ENCODE data around the gene BAK1. TPM values are rescaled to one million over a fixed set of nuclear protein-coding genes. Genes with fewer than 3 reads are reported as not detected.

BAK1 gene
- total RNA-seq, 1 experiment from 2014 or later = 18.9 TPM

DNA sequence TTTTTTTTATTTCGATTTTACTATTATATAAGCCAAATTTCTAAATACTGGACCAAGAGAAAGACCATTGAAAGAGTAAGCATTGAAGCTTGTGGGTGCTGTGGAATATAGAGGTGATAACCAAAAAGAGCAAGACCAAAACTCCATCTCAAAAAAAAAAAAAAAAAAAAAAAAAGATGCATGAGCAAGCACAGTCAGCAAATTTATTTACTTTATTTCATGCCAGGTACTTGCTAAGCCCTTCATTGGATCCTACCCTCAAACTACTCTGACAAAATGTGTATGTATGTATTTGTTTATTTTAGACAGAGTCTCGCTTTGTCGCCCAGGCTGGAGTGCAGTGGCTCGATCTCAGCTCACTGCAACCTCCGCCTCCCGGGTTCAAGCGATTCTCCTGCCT is 27.8 kb downstream of the BAK1 start:
- no peaks in the 10 kb centered on the region for H3K9me2 ChIP-seq (ENCODE audit: insufficient read depth)
- intact Hi-C loops (cut with micrococcal nuclease) = no loop called here
- no TSS peak for BruUV-seq (replicated peaks)
- no peak for DNase-seq (ENCODE audit: low read depth, low spot score)
- TF ChIP-seq EGR1 (IDR thresholded peaks at IDR 0.05; ENCODE audit: low read depth) = no peak
- TF ChIP-seq CEBPB (IDR thresholded peaks at IDR 0.05; ENCODE audit: low read depth) = no peak
- TF ChIP-seq, protein P1, sequence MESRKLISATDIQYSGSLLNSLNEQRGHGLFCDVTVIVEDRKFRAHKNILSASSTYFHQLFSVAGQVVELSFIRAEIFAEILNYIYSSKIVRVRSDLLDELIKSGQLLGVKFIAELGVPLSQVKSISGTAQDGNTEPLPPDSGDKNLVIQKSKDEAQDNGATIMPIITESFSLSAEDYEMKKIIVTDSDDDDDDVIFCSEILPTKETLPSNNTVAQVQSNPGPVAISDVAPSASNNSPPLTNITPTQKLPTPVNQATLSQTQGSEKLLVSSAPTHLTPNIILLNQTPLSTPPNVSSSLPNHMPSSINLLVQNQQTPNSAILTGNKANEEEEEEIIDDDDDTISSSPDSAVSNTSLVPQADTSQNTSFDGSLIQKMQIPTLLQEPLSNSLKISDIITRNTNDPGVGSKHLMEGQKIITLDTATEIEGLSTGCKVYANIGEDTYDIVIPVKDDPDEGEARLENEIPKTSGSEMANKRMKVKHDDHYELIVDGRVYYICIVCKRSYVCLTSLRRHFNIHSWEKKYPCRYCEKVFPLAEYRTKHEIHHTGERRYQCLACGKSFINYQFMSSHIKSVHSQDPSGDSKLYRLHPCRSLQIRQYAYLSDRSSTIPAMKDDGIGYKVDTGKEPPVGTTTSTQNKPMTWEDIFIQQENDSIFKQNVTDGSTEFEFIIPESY (IDR thresholded peaks at IDR 0.05; ENCODE audit: extremely low read depth, insufficient replicate concordance, low read length) = no peak
- TF ChIP-seq, protein P2, sequence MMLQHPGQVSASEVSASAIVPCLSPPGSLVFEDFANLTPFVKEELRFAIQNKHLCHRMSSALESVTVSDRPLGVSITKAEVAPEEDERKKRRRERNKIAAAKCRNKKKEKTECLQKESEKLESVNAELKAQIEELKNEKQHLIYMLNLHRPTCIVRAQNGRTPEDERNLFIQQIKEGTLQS (IDR thresholded peaks at IDR 0.05) = no peak
- no peak for TF ChIP-seq FOSL1 (IDR thresholded peaks at IDR 0.05; ENCODE audit: low read depth)
- no peak for TF ChIP-seq JUND (IDR thresholded peaks at IDR 0.05)
- no peak for TF ChIP-seq RAD21 (IDR thresholded peaks at IDR 0.05; ENCODE audit: low read depth)
- TF ChIP-seq, protein P3, sequence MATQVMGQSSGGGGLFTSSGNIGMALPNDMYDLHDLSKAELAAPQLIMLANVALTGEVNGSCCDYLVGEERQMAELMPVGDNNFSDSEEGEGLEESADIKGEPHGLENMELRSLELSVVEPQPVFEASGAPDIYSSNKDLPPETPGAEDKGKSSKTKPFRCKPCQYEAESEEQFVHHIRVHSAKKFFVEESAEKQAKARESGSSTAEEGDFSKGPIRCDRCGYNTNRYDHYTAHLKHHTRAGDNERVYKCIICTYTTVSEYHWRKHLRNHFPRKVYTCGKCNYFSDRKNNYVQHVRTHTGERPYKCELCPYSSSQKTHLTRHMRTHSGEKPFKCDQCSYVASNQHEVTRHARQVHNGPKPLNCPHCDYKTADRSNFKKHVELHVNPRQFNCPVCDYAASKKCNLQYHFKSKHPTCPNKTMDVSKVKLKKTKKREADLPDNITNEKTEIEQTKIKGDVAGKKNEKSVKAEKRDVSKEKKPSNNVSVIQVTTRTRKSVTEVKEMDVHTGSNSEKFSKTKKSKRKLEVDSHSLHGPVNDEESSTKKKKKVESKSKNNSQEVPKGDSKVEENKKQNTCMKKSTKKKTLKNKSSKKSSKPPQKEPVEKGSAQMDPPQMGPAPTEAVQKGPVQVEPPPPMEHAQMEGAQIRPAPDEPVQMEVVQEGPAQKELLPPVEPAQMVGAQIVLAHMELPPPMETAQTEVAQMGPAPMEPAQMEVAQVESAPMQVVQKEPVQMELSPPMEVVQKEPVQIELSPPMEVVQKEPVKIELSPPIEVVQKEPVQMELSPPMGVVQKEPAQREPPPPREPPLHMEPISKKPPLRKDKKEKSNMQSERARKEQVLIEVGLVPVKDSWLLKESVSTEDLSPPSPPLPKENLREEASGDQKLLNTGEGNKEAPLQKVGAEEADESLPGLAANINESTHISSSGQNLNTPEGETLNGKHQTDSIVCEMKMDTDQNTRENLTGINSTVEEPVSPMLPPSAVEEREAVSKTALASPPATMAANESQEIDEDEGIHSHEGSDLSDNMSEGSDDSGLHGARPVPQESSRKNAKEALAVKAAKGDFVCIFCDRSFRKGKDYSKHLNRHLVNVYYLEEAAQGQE (IDR thresholded peaks at IDR 0.05; ENCODE audit: low read depth) = no peak
- TF ChIP-seq TCF7L2 (IDR thresholded peaks at IDR 0.05; ENCODE audit: borderline replicate concordance, extremely low read depth, insufficient read depth, insufficient read length) = no peak
- TF ChIP-seq CBX3 (IDR thresholded peaks at IDR 0.05; ENCODE audit: low read depth) = no peak
- TF ChIP-seq EZH2phosphoT487 (IDR thresholded peaks at IDR 0.05; ENCODE audit: borderline replicate concordance) = no peak
- TF ChIP-seq, protein P4, sequence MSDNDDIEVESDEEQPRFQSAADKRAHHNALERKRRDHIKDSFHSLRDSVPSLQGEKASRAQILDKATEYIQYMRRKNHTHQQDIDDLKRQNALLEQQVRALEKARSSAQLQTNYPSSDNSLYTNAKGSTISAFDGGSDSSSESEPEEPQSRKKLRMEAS (IDR thresholded peaks at IDR 0.05) = no peak
- no peak for TF ChIP-seq ZNF274 (IDR thresholded peaks at IDR 0.05; ENCODE audit: low read depth, low read length)
- TF ChIP-seq SIN3A (IDR thresholded peaks at IDR 0.05; ENCODE audit: low read depth) = no peak
- no peak for TF ChIP-seq YY1 (IDR thresholded peaks at IDR 0.05; ENCODE audit: extremely low read depth, insufficient replicate concordance, low read depth, low read length)
- TF ChIP-seq, protein P5, sequence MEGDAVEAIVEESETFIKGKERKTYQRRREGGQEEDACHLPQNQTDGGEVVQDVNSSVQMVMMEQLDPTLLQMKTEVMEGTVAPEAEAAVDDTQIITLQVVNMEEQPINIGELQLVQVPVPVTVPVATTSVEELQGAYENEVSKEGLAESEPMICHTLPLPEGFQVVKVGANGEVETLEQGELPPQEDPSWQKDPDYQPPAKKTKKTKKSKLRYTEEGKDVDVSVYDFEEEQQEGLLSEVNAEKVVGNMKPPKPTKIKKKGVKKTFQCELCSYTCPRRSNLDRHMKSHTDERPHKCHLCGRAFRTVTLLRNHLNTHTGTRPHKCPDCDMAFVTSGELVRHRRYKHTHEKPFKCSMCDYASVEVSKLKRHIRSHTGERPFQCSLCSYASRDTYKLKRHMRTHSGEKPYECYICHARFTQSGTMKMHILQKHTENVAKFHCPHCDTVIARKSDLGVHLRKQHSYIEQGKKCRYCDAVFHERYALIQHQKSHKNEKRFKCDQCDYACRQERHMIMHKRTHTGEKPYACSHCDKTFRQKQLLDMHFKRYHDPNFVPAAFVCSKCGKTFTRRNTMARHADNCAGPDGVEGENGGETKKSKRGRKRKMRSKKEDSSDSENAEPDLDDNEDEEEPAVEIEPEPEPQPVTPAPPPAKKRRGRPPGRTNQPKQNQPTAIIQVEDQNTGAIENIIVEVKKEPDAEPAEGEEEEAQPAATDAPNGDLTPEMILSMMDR (IDR thresholded peaks at IDR 0.05 in 2 of 3, conservative IDR thresholded peaks at IDR 0.05 in 1 of 3; ENCODE audit: borderline replicate concordance in 1 of 3, insufficient read depth in 1 of 3, low read depth in 2 of 3, low read length in 2 of 3) = no peak
- no peak for TF ChIP-seq POLR2A (IDR thresholded peaks at IDR 0.05; ENCODE audit: borderline replicate concordance, extremely low read depth, insufficient read depth, insufficient read length)
- TF ChIP-seq POLR2AphosphoS5 (IDR thresholded peaks at IDR 0.05; ENCODE audit: low read depth, low read length) = no peak
- no peaks in the 10 kb centered on the region for H3K4me1 ChIP-seq (ENCODE audit: control insufficient read depth in 1 of 2, insufficient read depth in 2 of 2, low read length in 2 of 2)
- no peak overlapping the region for H3K9ac ChIP-seq (ENCODE audit: low read length)
- H3K4me2 ChIP-seq (ENCODE audit: low read length) = no peak overlapping the region
- no peak overlapping the region for H2AFZ ChIP-seq (ENCODE audit: low read depth, low read length, poor library complexity, severe bottlenecking)
- H4K20me1 ChIP-seq (ENCODE audit: insufficient read depth) = no peaks in the 10 kb centered on the region
- POLR2A ChIA-PET = no interaction called here
- RAD21 ChIA-PET (ENCODE audit: low non-redundant PET in 1 of 2, low total read pairs in 2 of 2, uncharacterized antibody in 2 of 2, unreplicated experiment in 2 of 2) = no interaction called here
- no peaks in the 10 kb centered on the region for H3K36me3 ChIP-seq (ENCODE audit: control insufficient read depth in 1 of 2, insufficient read depth in 2 of 2, low read length in 2 of 2)
- CTCF ChIA-PET = no interaction called here
- no peaks in the 10 kb centered on the region for H3K27me3 ChIP-seq (ENCODE audit: insufficient read depth, low read length)
- H3K79me2 ChIP-seq (ENCODE audit: insufficient read depth, low read length) = no peaks in the 10 kb centered on the region
- no peak overlapping the region for H3K27ac ChIP-seq (ENCODE audit: low read depth, low read length)
- no peaks in the 10 kb centered on the region for H3K9me3 ChIP-seq (ENCODE audit: control insufficient read depth in 1 of 2, insufficient read depth in 1 of 2, low read depth in 1 of 2, low read length in 2 of 2)
- no peak overlapping the region for H3K4me3 ChIP-seq (replicated peaks in 1 of 2; ENCODE audit: low read depth in 1 of 2, low read length in 2 of 2)
- no peak for ATAC-seq

All from HCT116 (cell line).